Measurements from ENCODE around the gene SUPT6H.

SUPT6H gene

DNA sequence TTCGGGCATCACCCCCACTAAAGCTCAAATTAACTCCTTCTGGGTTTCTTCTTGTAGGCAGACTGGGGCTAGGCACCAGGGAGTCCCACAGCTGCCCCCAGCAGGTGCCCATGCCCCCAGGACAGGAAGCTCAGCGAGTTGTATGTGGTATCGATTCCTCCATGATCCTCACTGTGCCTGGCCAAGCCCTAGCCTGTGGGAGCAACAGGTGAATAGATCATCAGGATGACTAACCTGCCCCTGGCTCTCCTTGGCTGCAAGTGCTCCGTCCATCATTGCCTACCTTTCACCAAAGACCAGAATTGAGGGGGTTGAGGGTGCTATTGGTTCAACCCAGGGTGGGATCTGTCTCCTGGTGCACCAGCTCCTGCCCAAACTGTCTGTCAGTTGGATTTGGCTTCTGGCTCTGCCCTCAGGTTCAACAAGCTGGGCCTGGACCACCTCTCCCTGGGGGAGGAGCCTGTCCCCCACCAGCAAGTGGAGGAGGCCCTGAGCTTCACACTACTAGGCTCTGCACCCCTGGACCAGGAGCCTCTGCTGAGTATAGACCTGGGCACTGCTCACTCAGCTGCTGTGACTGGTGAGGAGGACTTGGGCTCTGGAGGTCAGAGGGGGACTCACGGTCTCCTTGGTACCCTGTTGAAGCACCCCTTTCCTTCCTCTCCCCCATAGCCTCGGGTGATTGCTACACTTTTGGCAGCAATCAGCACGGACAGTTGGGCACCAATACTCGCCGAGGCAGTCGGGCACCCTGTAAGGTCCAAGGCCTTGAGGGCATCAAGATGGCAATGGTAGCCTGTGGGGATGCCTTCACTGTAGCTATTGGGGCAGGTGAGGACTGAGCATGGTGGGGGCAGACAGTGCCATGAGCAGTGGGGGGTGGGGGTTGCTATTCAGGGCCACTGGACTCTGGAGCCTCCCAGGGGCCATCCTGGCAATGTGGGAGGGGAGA lies 78.7 kb downstream of the SUPT6H start:
- no peak for DNase-seq

DNA sequence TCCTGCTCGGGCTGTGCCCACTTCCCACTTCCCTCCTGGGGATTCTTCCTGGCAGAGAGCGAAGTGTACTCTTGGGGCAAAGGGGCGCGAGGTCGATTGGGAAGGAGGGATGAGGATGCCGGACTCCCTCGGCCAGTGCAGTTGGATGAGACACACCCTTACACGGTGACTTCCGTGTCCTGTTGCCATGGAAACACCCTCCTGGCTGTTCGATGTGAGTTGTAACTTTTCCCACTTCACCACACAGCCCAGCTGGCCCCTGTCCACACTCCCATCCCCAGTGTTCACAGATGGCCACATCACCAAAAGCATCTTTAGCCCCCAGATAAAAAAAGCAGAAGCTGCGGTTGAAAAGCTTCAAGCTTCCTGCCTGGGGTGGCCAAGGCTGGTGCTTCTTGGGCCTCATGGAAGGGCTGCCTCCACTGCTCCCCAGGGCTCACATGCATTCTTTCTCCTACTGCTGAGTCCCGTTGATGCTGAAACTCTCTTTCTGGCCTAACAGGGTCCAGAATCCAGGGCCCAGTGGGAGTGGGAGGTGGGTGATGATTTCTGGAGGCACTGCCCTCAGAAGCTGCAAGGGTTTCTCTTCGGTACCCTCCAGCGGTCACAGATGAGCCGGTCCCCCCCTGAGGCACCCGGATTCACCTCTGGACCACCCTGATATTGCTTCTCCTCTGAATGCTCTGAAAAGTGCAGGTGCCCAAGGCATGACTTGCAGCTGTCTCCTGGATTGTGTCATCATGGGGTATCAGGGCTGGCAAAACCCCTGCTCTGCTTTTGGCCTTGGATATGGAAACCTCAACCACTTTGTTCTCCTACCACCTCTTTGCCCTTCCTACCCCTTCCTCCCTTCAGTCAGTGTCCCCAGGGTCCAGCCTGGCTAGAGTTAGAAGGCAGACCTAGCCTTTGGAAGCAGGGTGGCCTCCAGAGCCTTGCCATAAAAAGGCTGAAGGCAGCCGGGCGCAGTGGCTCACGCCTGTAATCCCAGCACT lies 79.6 kb downstream of the SUPT6H start:
- no peak for DNase-seq

DNA sequence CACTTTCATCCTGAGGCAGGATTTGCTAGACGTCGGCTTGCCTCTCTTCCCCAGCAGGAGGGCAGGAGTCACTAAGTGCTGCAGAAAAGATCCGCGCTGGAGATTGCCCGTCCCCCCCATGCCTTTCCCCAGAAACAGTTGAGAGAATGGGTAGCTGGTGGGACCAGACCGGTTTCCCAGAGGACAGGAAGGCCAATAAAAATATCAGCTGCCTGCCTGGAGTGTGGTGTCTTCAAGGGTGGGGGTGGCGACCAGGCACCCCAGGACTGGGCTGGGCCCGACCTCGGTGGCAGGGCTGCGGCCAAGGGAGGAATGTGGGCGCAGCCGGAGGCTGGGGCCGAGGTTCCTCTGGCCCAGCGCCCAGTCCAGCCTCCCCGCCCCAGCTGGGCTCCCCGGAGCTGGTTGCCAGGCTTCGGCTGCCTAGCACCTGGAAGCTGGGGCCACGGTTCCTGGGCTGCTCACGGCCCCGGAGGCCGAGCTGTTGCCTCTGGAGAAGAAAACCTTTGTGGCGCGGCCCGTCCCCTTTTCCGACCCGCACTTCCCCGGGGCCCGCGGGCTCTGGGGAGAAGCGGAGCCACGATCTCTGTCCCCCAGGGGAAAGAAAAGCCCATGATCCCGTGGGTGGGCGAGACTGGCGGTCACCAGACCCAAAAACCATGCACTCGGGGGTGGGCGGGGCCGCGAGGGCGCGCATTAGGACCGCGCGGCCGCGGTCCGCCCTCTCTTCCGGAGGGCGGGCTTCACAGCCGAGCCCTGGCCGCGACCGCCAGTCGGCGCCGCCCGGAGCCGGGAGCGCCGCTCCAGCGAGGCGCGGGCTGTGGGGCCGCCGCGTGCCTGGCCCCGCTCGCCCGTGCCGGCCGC lies 81.5 kb downstream of the SUPT6H start, which contains the start of gene TRAF4:
Gene TRAF4 (plus strand): TSS at position 769 of the 861 bp plus-strand sequence. CDS start 102 bp downstream, outside the sequence.
- DNase-seq: peak; percentile 80

DNA sequence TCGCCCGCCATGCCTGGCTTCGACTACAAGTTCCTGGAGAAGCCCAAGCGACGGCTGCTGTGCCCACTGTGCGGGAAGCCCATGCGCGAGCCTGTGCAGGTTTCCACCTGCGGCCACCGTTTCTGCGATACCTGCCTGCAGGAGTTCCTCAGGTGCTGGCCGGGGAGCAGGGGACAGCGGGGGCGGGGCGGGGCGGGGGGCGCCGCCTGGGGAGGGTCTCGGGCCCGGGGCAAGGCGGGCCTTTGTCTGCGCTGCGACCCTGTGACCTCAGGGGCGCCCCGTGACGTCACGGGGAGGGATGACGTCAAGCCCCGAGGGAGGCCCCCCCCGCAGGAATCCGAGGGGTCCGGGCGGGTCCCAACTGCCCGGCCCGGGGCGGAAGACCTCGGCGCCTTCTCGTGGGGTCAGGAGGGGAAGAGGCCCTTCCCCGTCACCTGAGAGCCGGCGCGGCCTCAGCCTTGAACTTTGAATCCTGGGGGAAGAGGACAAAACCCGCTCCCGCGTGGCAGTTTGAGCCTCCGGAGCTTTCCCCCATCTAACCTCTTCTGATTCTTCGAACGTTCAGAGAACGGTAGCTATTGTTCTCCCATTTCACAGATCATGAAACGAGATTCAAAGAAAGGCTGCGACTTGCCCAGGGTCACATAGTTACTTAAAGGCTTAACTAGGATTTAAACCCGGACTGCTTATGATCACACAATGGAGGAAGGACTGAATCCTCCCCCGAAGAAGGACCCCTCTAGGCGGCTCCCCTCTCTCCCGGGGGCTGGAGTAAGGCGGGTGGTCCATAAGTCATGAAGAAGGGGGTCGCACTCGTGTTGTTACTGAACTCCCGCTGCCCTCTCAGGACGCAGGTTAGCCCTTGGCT lies 82.3 kb downstream of the SUPT6H start:
- peak; percentile 78 for DNase-seq

DNA sequence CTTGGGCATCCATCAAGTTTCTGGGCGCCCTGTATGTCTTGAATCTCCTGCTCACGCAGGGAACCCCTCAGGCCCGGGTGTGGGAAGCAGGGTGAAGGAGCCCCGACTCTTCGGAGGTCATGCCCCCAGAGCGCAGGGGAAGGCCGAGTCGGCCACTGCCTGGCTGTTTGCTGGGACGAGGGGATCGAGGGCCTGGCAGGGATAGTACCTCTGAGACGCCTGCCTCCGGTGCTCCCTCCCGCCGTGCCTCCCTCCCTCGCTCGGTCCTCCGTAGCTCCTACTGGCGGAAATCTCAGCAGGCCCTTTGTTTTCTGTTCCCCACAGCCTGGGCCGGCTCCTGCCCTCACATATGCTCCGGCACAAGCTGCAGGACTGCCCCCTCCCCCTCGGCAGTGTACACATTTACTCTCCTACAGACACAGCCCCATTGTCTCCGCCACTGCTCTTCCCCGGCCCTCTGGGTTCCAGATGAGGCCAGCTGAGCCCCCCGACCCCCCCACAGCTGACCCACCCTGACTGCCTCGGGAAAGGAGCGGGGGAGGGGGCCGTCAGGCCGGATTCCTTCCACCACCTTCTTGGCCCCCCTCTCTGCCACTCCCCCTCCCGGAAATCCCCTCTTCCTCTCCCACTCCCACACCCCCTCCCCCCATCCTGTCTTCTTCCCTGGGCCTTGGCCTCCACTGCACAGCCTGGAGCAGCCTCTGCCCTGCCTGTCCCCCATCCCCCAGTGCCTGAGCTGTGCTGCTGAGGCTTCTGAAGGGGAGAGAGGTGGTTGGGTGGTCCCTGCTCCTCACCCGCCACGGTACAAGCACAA lies 83.2 kb downstream of the SUPT6H start:
- peak; percentile 39 for DNase-seq

DNA sequence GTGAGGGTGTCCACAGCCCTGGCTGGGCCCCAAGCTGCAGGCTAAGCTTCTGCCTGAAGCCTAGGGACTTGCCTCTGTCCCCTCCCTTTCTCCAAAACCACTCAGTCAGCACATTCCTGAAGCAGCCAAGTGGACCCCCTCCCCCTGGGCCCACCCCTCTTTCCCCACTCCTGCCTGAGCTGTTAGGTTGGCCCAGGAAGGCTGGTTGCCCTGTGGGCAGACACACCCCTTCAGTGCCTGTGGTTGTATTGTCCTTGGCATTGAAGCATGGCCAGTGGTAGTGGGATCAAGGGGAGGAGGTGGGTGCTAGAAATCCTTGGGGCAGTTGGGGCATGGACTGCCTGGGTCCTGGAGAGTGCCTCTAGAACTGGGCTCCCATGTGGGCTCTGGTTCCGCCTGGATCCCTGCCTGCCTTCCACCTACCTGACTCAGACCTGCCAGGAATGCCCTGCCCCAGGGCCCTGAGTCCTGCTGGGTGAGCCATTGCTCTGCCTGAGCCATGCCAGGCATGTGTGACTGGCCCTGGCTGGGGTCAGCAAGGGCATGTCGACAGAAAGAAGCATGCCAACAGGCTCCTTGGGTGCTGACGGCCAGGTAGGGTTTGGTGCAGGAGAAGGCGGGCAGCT lies 83.9 kb downstream of the SUPT6H start:
- DNase-seq: no peak

DNA sequence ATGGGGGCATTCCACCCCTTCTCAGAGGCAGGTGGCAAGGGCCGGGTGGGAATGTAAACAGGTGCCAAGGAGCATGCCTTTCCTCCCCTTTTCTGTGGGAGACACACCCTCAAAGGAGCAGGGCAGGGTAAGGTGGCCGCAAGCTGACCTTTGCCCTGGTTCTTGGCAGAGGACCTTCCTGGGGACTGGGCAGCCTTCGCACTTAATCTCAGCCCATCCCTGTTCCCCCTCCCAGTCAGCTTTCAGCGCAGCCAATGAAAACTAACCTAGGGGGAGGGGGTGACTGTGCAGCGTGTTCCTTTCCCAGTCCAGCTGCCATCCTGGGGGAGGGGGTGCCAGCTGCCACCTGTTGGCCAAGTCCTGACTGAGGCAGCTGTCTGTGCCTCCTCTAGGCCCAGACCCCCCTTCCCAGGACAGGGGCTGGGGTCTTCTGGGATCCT lies 84.6 kb downstream of the SUPT6H start:
- DNase-seq: no peak

DNA sequence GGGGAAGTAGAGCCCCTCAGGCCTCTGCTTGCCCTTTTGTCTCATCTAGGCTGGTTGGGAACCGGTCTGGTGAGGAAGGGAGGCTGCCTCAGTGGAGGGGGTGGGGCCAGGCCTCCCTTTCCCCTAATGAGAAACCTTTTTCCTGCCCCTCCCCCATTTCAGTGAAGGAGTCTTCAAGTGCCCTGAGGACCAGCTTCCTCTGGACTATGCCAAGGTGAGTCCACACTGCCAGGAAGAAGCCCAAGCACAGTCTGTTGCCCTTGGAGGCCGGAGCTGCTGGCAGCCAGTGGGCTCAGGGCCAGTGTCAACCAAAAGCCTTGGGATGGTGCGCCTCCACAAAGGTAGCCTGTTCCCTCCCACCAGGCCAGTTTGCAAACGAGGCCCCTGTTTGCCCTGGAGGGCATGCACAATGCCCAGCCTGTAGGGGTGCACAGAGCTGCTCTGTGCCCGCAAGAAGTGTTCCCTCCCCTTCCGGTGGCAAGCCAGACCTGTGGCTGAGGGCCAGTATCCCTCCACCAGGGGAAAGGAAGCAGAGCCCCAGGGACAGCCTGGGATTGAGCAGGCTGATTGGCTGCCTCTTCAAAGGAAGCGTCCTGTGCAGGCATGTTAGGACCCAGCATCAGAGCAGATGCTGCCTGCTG lies 85.2 kb downstream of the SUPT6H start:
- DNase-seq: no peak

DNA sequence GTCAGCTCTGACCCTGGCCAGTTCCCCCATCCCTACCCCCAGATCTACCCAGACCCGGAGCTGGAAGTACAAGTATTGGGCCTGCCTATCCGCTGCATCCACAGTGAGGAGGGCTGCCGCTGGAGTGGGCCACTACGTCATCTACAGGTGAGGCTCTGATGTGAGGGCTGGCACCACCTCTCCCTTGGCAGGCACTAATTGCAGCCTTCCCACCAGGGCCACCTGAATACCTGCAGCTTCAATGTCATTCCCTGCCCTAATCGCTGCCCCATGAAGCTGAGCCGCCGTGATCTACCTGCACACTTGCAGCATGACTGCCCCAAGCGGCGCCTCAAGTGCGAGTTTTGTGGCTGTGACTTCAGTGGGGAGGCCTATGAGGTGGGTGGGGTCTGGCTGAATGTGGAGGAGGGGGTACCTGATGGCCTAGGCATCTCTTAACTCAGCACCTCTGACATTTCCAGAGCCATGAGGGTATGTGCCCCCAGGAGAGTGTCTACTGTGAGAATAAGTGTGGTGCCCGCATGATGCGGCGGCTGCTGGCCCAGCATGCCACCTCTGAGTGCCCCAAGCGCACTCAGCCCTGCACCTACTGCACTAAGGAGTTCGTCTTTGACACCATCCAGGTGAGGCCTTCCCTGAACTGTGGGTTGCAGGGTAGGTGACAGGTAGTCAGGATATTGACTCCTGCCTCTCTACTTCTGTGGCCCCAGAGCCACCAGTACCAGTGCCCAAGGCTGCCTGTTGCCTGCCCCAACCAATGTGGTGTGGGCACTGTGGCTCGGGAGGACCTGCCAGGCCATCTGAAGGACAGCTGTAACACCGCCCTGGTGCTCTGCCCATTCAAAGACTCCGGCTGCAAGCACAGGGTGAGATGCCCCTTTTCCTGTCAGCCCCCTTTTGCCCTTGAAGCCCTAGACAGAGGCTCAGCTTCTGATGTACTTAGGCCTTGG lies 86.1 kb downstream of the SUPT6H start:
- no peak for DNase-seq

DNA sequence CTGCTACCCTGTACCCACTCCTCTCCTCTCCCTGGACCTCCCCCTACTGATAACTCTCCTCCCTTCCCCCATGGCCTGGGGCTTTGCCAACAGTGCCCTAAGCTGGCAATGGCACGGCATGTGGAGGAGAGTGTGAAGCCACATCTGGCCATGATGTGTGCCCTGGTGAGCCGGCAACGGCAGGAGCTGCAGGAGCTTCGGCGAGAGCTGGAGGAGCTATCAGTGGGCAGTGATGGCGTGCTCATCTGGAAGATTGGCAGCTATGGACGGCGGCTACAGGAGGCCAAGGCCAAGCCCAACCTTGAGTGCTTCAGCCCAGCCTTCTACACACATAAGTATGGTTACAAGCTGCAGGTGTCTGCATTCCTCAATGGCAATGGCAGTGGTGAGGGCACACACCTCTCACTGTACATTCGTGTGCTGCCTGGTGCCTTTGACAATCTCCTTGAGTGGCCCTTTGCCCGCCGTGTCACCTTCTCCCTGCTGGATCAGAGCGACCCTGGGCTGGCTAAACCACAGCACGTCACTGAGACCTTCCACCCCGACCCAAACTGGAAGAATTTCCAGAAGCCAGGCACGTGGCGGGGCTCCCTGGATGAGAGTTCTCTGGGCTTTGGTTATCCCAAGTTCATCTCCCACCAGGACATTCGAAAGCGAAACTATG lies 87.0 kb downstream of the SUPT6H start:
- no peak for DNase-seq

DNA sequence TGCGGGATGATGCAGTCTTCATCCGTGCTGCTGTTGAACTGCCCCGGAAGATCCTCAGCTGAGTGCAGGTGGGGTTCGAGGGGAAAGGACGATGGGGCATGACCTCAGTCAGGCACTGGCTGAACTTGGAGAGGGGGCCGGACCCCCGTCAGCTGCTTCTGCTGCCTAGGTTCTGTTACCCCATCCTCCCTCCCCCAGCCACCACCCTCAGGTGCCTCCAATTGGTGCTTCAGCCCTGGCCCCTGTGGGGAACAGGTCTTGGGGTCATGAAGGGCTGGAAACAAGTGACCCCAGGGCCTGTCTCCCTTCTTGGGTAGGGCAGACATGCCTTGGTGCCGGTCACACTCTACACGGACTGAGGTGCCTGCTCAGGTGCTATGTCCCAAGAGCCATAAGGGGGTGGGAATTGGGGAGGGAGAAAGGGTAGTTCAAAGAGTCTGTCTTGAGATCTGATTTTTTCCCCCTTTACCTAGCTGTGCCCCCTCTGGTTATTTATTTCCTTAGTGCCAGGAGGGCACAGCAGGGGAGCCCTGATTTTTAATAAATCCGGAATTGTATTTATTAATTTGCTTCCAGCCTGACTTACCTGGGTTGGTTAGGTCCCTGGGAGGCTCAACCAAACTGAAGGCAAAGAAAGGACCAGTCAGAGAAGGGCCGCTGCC lies 87.6 kb downstream of the SUPT6H start:
- DNase-seq: no peak

DNA sequence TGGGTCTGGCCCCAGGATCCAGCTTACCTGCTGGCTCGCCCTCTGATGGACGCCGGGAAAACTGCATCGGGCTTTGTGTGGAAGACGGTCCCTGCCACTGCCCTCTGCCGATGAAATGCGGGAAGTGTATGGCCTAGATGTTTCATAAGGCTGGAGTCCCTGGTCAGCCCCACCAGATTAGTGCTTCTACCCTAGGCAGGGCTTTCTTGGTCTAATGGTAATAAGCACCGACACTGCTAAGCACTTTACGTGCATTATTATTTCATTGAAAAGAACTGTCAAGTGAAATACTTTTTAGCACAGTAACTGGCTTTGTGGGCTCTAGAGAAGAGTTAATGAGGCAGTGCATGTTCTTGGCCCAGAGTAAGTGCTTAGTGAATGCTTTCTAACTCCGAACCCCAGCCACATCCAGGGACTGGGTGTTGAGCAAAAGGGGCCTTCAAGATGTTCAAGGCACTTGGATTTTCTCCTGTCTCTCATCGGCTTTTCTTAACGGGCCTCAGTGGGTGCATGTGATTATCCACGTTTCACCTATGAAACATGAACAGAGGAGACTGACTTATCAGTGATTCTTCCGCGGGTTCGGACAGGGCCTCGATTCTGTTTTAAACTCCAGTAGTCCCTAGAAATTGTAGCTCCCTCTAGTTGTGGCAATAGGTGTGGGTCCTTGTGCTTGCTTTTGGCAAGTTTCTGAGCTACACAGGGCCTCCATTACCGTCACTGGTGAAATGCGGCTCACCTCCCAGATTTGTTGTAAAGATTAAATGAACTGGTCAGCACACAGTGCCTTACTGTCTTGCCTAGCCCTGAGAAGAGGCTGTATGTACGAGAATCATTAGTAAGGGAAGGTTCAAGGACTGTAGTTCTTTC lies 88.4 kb downstream of the SUPT6H start:
- DNase-seq: peak; percentile 92

DNA sequence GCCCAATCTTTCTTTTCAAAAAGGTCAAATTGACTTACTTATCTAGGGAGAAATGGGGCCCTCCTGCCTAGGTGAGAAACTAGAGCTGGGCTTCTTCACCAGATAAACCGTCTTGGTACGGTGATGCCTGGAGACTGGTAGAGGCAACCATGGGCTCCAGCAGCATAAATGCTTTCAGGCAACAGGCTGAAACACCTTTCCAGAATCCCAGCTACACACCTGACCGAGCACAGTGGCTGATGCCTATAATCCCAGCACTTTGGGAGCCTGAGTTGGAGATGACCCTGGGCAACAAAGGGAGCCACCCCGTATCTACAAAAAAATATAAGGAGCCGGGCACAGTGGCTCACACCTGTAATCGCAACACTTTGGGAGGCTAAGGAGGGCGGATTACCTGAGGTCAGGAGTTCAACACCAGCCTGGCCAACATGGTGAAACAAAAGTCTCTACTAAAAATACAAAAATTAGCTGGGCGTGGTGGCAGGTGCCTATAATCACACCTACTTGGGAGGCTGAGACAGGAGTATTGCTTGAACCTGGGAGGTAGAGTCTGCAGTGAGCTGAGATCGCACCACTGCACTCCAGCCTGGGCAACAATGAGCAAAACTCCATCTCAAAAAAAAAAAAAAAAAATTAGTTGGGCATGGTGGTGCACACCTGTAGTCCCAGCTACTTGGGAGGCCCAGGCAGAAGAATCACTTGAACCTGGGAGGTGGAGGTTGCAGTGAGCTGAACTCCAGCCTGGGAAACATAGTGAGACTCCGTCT lies 89.8 kb downstream of the SUPT6H start:
- no peak for DNase-seq
